Measurements from ENCODE around the gene EYS. TPM values are rescaled to one million over a fixed set of nuclear protein-coding genes. Genes with fewer than 3 reads are reported as not detected.

Gene EYS
- total and polyA plus RNA-seq, 5 donors from 2014 or later, result 0.03 to 0.09 (median 0.05) TPM; not detected in 1

- no peaks in the 10 kb centered on the region for H3K27me3 ChIP-seq (ENCODE audit: control insufficient read depth, insufficient read depth, low read length)
- H3K4me3 ChIP-seq (ENCODE audit: low read depth, low read length), result no peak overlapping the region
- H3K9me3 ChIP-seq (ENCODE audit: control insufficient read depth in 2 of 2, low read length in 2 of 2), result peaks cover 0 to 5% of the 10 kb centered on the region in 2 experiments
- no peak for ATAC-seq (ENCODE audit: low read depth in 2 of 2)
- Mint-ChIP-seq H3K4me1 (no peaks in the 10 kb centered on the region), H3K27ac (no peak overlapping the region), H3K4me3 (no peak overlapping the region), H3K27me3 (no peaks in the 10 kb centered on the region), H3K36me3 (no peaks in the 10 kb centered on the region), H3K9me3 (peaks cover 4 to 35% (median 10%) of the 10 kb centered on the region in 7 donors)
- DNase-seq, result no peak
- no peak overlapping the region for H3K27ac ChIP-seq (ENCODE audit: insufficient read depth, low read length, poor library complexity, severe bottlenecking)
- no peaks in the 10 kb centered on the region for H3K4me1 ChIP-seq (ENCODE audit: control insufficient read depth, insufficient read depth, low read length, poor library complexity, severe bottlenecking)
- H3K36me3 ChIP-seq (ENCODE audit: control insufficient read depth, insufficient read depth, low read length), result no peaks in the 10 kb centered on the region
Observed at GRCh38 chr6:65221153-65221552, 485.9 kb downstream of the EYS start.

- H3K27me3 Mint-ChIP-seq, result no peaks in the 10 kb centered on the region
- no peak for ATAC-seq (ENCODE audit: low read depth in 2 of 2)
Observed at GRCh38 chr6:65202738-65203137, 504.3 kb downstream of the EYS start.

GRCh38 chr6:65199683-65200082 is 507.3 kb downstream of the EYS start:
- Histone ChIP-seq H3K4me3 (ENCODE audit: low read depth, low read length) (no peak overlapping the region), H3K27ac (ENCODE audit: insufficient read depth, low read length, poor library complexity, severe bottlenecking) (no peak overlapping the region), H3K4me1 (ENCODE audit: control insufficient read depth, insufficient read depth, low read length, poor library complexity, severe bottlenecking) (no peaks in the 10 kb centered on the region), H3K36me3 (ENCODE audit: control insufficient read depth, insufficient read depth, low read length) (no peaks in the 10 kb centered on the region), H3K9me3 (ENCODE audit: control insufficient read depth in 2 of 2, low read length in 2 of 2) (peaks cover 5 to 6% of the 10 kb centered on the region in 2 experiments), H3K27me3 (ENCODE audit: control insufficient read depth, insufficient read depth, low read length) (no peaks in the 10 kb centered on the region)
- Mint-ChIP-seq H3K4me1 (no peaks in the 10 kb centered on the region), H3K36me3 (no peaks in the 10 kb centered on the region), H3K9me3 (peaks cover 6 to 36% (median 9%) of the 10 kb centered on the region in 7 donors), H3K27me3 (no peaks in the 10 kb centered on the region), H3K27ac (no peak overlapping the region), H3K4me3 (no peak overlapping the region)
- DNase-seq, result no peak
- ATAC-seq (ENCODE audit: low read depth in 2 of 2), result no peak

More at GRCh38 chr6:65202738-65203137, 504.3 kb downstream of the EYS start:
- Mint-ChIP-seq H3K36me3 (no peaks in the 10 kb centered on the region), H3K9me3 (peaks cover 5 to 31% (median 11%) of the 10 kb centered on the region in 7 donors), H3K4me3 (no peak overlapping the region), H3K4me1 (no peaks in the 10 kb centered on the region), H3K27ac (no peak overlapping the region)
- H3K27me3 ChIP-seq (ENCODE audit: control insufficient read depth, insufficient read depth, low read length), result no peaks in the 10 kb centered on the region
- DNase-seq, result no peak
- peaks cover 0 to 3% of the 10 kb centered on the region in 2 experiments for H3K9me3 ChIP-seq (ENCODE audit: control insufficient read depth in 2 of 2, low read length in 2 of 2)
- H3K36me3 ChIP-seq (ENCODE audit: control insufficient read depth, insufficient read depth, low read length), result no peaks in the 10 kb centered on the region
- H3K4me1 ChIP-seq (ENCODE audit: control insufficient read depth, insufficient read depth, low read length, poor library complexity, severe bottlenecking), result no peaks in the 10 kb centered on the region
- no peak overlapping the region for H3K27ac ChIP-seq (ENCODE audit: insufficient read depth, low read length, poor library complexity, severe bottlenecking)
- no peak overlapping the region for H3K4me3 ChIP-seq (ENCODE audit: low read depth, low read length)

- Histone ChIP-seq H3K9me3 (ENCODE audit: control insufficient read depth in 2 of 2, low read length in 2 of 2) (peaks cover 5 to 6% of the 10 kb centered on the region in 2 experiments), H3K27me3 (ENCODE audit: control insufficient read depth, insufficient read depth, low read length) (no peaks in the 10 kb centered on the region), H3K36me3 (ENCODE audit: control insufficient read depth, insufficient read depth, low read length) (no peaks in the 10 kb centered on the region), H3K4me3 (ENCODE audit: low read depth, low read length) (no peak overlapping the region), H3K4me1 (ENCODE audit: control insufficient read depth, insufficient read depth, low read length, poor library complexity, severe bottlenecking) (no peaks in the 10 kb centered on the region), H3K27ac (ENCODE audit: insufficient read depth, low read length, poor library complexity, severe bottlenecking) (no peak overlapping the region)
- Mint-ChIP-seq H3K36me3 (no peaks in the 10 kb centered on the region), H3K9me3 (peaks cover 4 to 36% (median 9%) of the 10 kb centered on the region in 7 donors), H3K27me3 (no peaks in the 10 kb centered on the region), H3K4me1 (no peaks in the 10 kb centered on the region), H3K27ac (no peak overlapping the region), H3K4me3 (no peak overlapping the region)
- no peak for ATAC-seq (ENCODE audit: low read depth in 2 of 2)
- DNase-seq, result no peak
Observed at GRCh38 chr6:65199121-65199520, 507.9 kb downstream of the EYS start.

GRCh38 chr6:65191471-65191870 is 515.6 kb downstream of the EYS start:
- Histone ChIP-seq H3K36me3 (ENCODE audit: control insufficient read depth, insufficient read depth, low read length) (no peaks in the 10 kb centered on the region), H3K27ac (ENCODE audit: insufficient read depth, low read length, poor library complexity, severe bottlenecking) (no peak overlapping the region), H3K4me3 (ENCODE audit: low read depth, low read length) (no peak overlapping the region), H3K9me3 (ENCODE audit: control insufficient read depth in 2 of 2, low read length in 2 of 2) (peaks cover 0 to 6% of the 10 kb centered on the region in 2 experiments), H3K27me3 (ENCODE audit: control insufficient read depth, insufficient read depth, low read length) (no peaks in the 10 kb centered on the region), H3K4me1 (ENCODE audit: control insufficient read depth, insufficient read depth, low read length, poor library complexity, severe bottlenecking) (no peaks in the 10 kb centered on the region)
- no peaks in the 10 kb centered on the region for H3K36me3 Mint-ChIP-seq
- no peak overlapping the region for H3K27ac Mint-ChIP-seq
- DNase-seq (no peak), ATAC-seq (ENCODE audit: low read depth in 2 of 2) (no peak)
- no peaks in the 10 kb centered on the region for H3K4me1 Mint-ChIP-seq
- peaks cover 0 to 24% (median 4%) of the 10 kb centered on the region in 7 donors for H3K9me3 Mint-ChIP-seq
- H3K4me3 Mint-ChIP-seq, result no peak overlapping the region
- no peaks in the 10 kb centered on the region for H3K27me3 Mint-ChIP-seq

- H3K4me1 ChIP-seq (ENCODE audit: control insufficient read depth, insufficient read depth, low read length, poor library complexity, severe bottlenecking), result no peaks in the 10 kb centered on the region
- H3K27ac Mint-ChIP-seq, result no peak overlapping the region
- peaks cover 0 to 11% (median 2%) of the 10 kb centered on the region in 7 donors for H3K9me3 Mint-ChIP-seq
- H3K27ac ChIP-seq (ENCODE audit: insufficient read depth, low read length, poor library complexity, severe bottlenecking), result no peak overlapping the region
- H3K9me3 ChIP-seq (ENCODE audit: control insufficient read depth in 2 of 2, low read length in 2 of 2), result peaks cover 0 to 3% of the 10 kb centered on the region in 2 experiments
- H3K27me3 Mint-ChIP-seq, result no peaks in the 10 kb centered on the region
- no peak for ATAC-seq (ENCODE audit: low read depth in 2 of 2)
- DNase-seq, result no peak
- H3K4me1 Mint-ChIP-seq, result no peaks in the 10 kb centered on the region
- H3K4me3 ChIP-seq (ENCODE audit: low read depth, low read length), result no peak overlapping the region
- H3K36me3 Mint-ChIP-seq, result no peaks in the 10 kb centered on the region
- no peaks in the 10 kb centered on the region for H3K27me3 ChIP-seq (ENCODE audit: control insufficient read depth, insufficient read depth, low read length)
- no peaks in the 10 kb centered on the region for H3K36me3 ChIP-seq (ENCODE audit: control insufficient read depth, insufficient read depth, low read length)
- H3K4me3 Mint-ChIP-seq, result no peak overlapping the region
Observed at GRCh38 chr6:65189236-65189881, 517.7 kb downstream of the EYS start.

GRCh38 chr6:65186826-65187225 is 520.2 kb downstream of the EYS start:
- Mint-ChIP-seq H3K27me3 (no peaks in the 10 kb centered on the region), H3K4me3 (no peak overlapping the region), H3K9me3 (peaks cover 0 to 9% (median 2%) of the 10 kb centered on the region in 7 donors), H3K36me3 (no peaks in the 10 kb centered on the region), H3K27ac (no peak overlapping the region), H3K4me1 (no peaks in the 10 kb centered on the region)
- no peaks in the 10 kb centered on the region for H3K27me3 ChIP-seq (ENCODE audit: control insufficient read depth, insufficient read depth, low read length)
- no peaks in the 10 kb centered on the region for H3K36me3 ChIP-seq (ENCODE audit: control insufficient read depth, insufficient read depth, low read length)
- H3K9me3 ChIP-seq (ENCODE audit: control insufficient read depth in 2 of 2, low read length in 2 of 2), result peaks cover 0 to 3% of the 10 kb centered on the region in 2 experiments
- no peak overlapping the region for H3K27ac ChIP-seq (ENCODE audit: insufficient read depth, low read length, poor library complexity, severe bottlenecking)
- no peak overlapping the region for H3K4me3 ChIP-seq (ENCODE audit: low read depth, low read length)
- H3K4me1 ChIP-seq (ENCODE audit: control insufficient read depth, insufficient read depth, low read length, poor library complexity, severe bottlenecking), result no peaks in the 10 kb centered on the region
- DNase-seq, result no peak
- ATAC-seq (ENCODE audit: low read depth in 2 of 2), result no peak

- Mint-ChIP-seq H3K36me3 (no peaks in the 10 kb centered on the region), H3K27me3 (no peaks in the 10 kb centered on the region), H3K27ac (no peak overlapping the region), H3K4me1 (no peaks in the 10 kb centered on the region), H3K9me3 (peaks cover 0 to 9% (median 5%) of the 10 kb centered on the region in 7 donors), H3K4me3 (no peak overlapping the region)
- H3K4me3 ChIP-seq (ENCODE audit: low read depth, low read length), result no peak overlapping the region
- H3K27me3 ChIP-seq (ENCODE audit: control insufficient read depth, insufficient read depth, low read length), result no peaks in the 10 kb centered on the region
- H3K36me3 ChIP-seq (ENCODE audit: control insufficient read depth, insufficient read depth, low read length), result no peaks in the 10 kb centered on the region
- no peak for ATAC-seq (ENCODE audit: low read depth in 2 of 2)
- H3K27ac ChIP-seq (ENCODE audit: insufficient read depth, low read length, poor library complexity, severe bottlenecking), result no peak overlapping the region
- H3K4me1 ChIP-seq (ENCODE audit: control insufficient read depth, insufficient read depth, low read length, poor library complexity, severe bottlenecking), result no peaks in the 10 kb centered on the region
- no peak for DNase-seq
- H3K9me3 ChIP-seq (ENCODE audit: control insufficient read depth in 2 of 2, low read length in 2 of 2), result peaks cover 2 to 5% of the 10 kb centered on the region in 2 experiments
Observed at GRCh38 chr6:65182681-65183080, 524.3 kb downstream of the EYS start.
